HepG2 (cell line): Measurements from ENCODE around the gene MAIP1. TPM values are rescaled to one million over a fixed set of nuclear protein-coding genes. Genes with fewer than 3 reads are reported as not detected.
A peak's percentile ranks its signal among the peaks of the same experiment; 100 is the strongest.

Experiments used
- AKAP8 ChIP-seq: sonication (generic); formaldehyde crosslinking; IDR thresholded peaks from 2 replicates; pipeline ENCODE4 v1.5.1; 2020; ENCODE audit warnings: mild to moderate bottlenecking, missing genetic modification reagents
- ISL2 ChIP-seq: sonication (generic); formaldehyde crosslinking; IDR thresholded peaks from 2 replicates; pipeline ENCODE4 v1.5.0; 2020; ENCODE audit warnings: missing genetic modification reagents
- KMT2B ChIP-seq: IDR thresholded peaks from 2 replicates; pipeline ENCODE4 v1.6.1; 2016; ENCODE audit warnings: missing genetic modification reagents, missing compliant biosample characterization
- MAZ ChIP-seq, 2 experiments: sonication (generic) in 1 of 2; formaldehyde crosslinking in 1 of 2; IDR thresholded peaks; 2 replicates each; pipeline versions ENCODE4 v1.5.0 to v1.6.1; 2012 to 2020; ENCODE audit warnings: low read depth in 2 of 2, mild to moderate bottlenecking in 2 of 2, borderline replicate concordance in 1 of 2, improper control_type of control experiment in 1 of 2, low read length in 1 of 2, missing genetic modification reagents in 1 of 2, moderate library complexity in 1 of 2
- NFRKB ChIP-seq: fragments of 450-650 bp; IDR thresholded peaks from 2 replicates; pipeline ENCODE4 v1.6.1; 2017
- NR2F6 ChIP-seq, 2 experiments: IDR thresholded peaks; 2 replicates each; pipeline ENCODE4 v1.6.1; 2016; ENCODE audit warnings: antibody characterized with exemption in 1 of 2, mild to moderate bottlenecking in 1 of 2
- TERF1 ChIP-seq: sonication (generic); formaldehyde crosslinking; IDR thresholded peaks from 2 replicates; pipeline ENCODE4 v1.8.0; 2022; ENCODE audit warnings: mild to moderate bottlenecking, missing genetic modification reagents, moderate library complexity
- TP53 ChIP-seq: sonication (generic); formaldehyde crosslinking; conservative IDR thresholded peaks from 2 replicates; pipeline ENCODE4 v1.4.0; 2020; ENCODE audit warnings: missing genetic modification reagents
- ZBTB37 ChIP-seq: sonication (generic); formaldehyde crosslinking; IDR thresholded peaks from 2 replicates; pipeline ENCODE4 v1.4.0; 2020; ENCODE audit warnings: mild to moderate bottlenecking, missing genetic modification reagents
- ZEB1 ChIP-seq: IDR thresholded peaks from 2 replicates; pipeline ENCODE4 v1.6.1; 2012; ENCODE audit warnings: mild to moderate bottlenecking, low read depth, inconsistent platforms; ENCODE audit not compliant: insufficient replicate concordance
- ZFP1 ChIP-seq: IDR thresholded peaks from 2 replicates; pipeline ENCODE4 v1.6.1; 2016
- ZFX ChIP-seq: sonication (generic); formaldehyde crosslinking; IDR thresholded peaks from 2 replicates; pipeline ENCODE4 v1.4.0; 2020; ENCODE audit warnings: mild to moderate bottlenecking, low read depth, missing genetic modification reagents, moderate library complexity
- ZGPAT ChIP-seq: IDR thresholded peaks from 2 replicates; pipeline ENCODE4 v1.6.1; 2016; ENCODE audit warnings: mild to moderate bottlenecking
- ZNF251 ChIP-seq: sonication (generic); formaldehyde crosslinking; IDR thresholded peaks from 2 replicates; pipeline ENCODE4 v1.9.0; 2021; ENCODE audit warnings: mild to moderate bottlenecking, missing genetic modification reagents
- ZNF317 ChIP-seq: sonication (generic); formaldehyde crosslinking; IDR thresholded peaks from 2 replicates; pipeline ENCODE4 v1.5.0; 2020; ENCODE audit warnings: mild to moderate bottlenecking, missing genetic modification reagents
- ZNF775 ChIP-seq: sonication (generic); formaldehyde crosslinking; IDR thresholded peaks from 2 replicates; pipeline ENCODE4 v1.4.0; 2020; ENCODE audit warnings: missing genetic modification reagents, mild to moderate bottlenecking, moderate library complexity, borderline replicate concordance
- ZSCAN9 ChIP-seq: IDR thresholded peaks from 2 replicates; pipeline ENCODE4 v1.6.1; 2016; ENCODE audit warnings: borderline replicate concordance
- polyA plus RNA-seq, 8 experiments: library from polyadenylated mRNA; depleted of rRNA in 3 of 8; stranded (reverse) in 7 of 8; unstranded in 1 of 8; fragments of >200 nt; fragmentation: Illumina TruSeq in 4 of 8; extraction: Trizol in 4 of 8; gene quantifications; 2 replicates each; pipeline versions ENCODE4 v1.2.1 to v1.2.3, GENCODE V29; 2011 to 2016; ENCODE audit warnings: low read depth in 4 of 8, missing spikeins in 1 of 8, mixed read lengths in 1 of 8; ENCODE audit not compliant: insufficient read depth in 1 of 8
- total RNA-seq, 5 experiments: library from RNA; depleted of rRNA; stranded (reverse); fragments of >200 nt; fragmentation: Illumina TruSeq; extraction: Trizol; gene quantifications; 2 replicates each; pipeline ENCODE4 v1.2.3, GENCODE V29; 2016; ENCODE audit warnings: low read depth in 1 of 5
- TF ChIP-seq, protein P1 (sequence below): sonication (generic); formaldehyde crosslinking; conservative IDR thresholded peaks from 2 replicates; pipeline ENCODE4 v1.8.0; 2022; ENCODE audit warnings: mild to moderate bottlenecking, moderate library complexity, missing genetic modification reagents
- TF ChIP-seq, protein P2 (sequence below): sonication (generic); formaldehyde crosslinking; IDR thresholded peaks from 2 replicates; pipeline ENCODE4 v1.8.0; 2022; ENCODE audit warnings: missing genetic modification reagents, mild to moderate bottlenecking, borderline replicate concordance
- TF ChIP-seq, protein P3 (sequence below): sonication (generic); formaldehyde crosslinking; IDR thresholded peaks from 2 replicates; pipeline ENCODE4 v1.4.0; 2020; ENCODE audit warnings: mild to moderate bottlenecking, missing genetic modification reagents

Gene MAIP1
- total and polyA plus RNA-seq, 2 of the 13 experiments (the other 11 are each of a cell fraction or from before 2014, with no cell fraction given) = 22.3 to 72.9 TPM

GRCh38 chr2:199911052-199911876 lies 44.1 kb upstream of the MAIP1 start, which contains the start of gene C2orf69 (continued):
- no peak for TF ChIP-seq ZEB1
- TF ChIP-seq ZNF317 (CRISPR knock-in tag) = peak; percentile 56; the same call in 1 of the 2 replicates
- TF ChIP-seq MAZ (IDR thresholded peaks at IDR 0.05; ENCODE audit: borderline replicate concordance, low read depth, low read length) = peak; percentile 14; the same call in 1 of the 2 replicates
- TF ChIP-seq MAZ (CRISPR knock-in tag; IDR thresholded peaks at IDR 0.05; ENCODE audit: low read depth) = peak; percentile 98
- peak; percentile 46; the same call in 1 of the 2 replicates for TF ChIP-seq ZSCAN9
- TF ChIP-seq, protein P1, sequence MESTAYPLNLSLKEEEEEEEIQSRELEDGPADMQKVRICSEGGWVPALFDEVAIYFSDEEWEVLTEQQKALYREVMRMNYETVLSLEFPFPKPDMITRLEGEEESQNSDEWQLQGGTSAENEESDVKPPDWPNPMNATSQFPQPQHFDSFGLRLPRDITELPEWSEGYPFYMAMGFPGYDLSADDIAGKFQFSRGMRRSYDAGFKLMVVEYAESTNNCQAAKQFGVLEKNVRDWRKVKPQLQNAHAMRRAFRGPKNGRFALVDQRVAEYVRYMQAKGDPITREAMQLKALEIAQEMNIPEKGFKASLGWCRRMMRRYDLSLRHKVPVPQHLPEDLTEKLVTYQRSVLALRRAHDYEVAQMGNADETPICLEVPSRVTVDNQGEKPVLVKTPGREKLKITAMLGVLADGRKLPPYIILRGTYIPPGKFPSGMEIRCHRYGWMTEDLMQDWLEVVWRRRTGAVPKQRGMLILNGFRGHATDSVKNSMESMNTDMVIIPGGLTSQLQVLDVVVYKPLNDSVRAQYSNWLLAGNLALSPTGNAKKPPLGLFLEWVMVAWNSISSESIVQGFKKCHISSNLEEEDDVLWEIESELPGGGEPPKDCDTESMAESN (CRISPR knock-in tag) = peak; percentile 90
- peak; percentile 73; the same call in 1 of the 2 replicates for TF ChIP-seq AKAP8 (CRISPR knock-in tag)
- TF ChIP-seq ZGPAT (CRISPR knock-in tag) = peak; percentile 92
- no peak for TF ChIP-seq TERF1 (CRISPR knock-in tag)
- TF ChIP-seq NR2F6 (IDR thresholded peaks at IDR 0.05) = no peak
- no peak for TF ChIP-seq NR2F6 (CRISPR knock-in tag; IDR thresholded peaks at IDR 0.05)
- no peak for TF ChIP-seq NFRKB
- 0 out of 2 replicates have a peak, but pooled peaks have one; percentile 60 for TF ChIP-seq TP53 (CRISPR knock-in tag)
- TF ChIP-seq ZNF251 (CRISPR knock-in tag) = no peak
- peak; percentile 66; the same call in 1 of the 2 replicates for TF ChIP-seq ISL2
- TF ChIP-seq, protein P2, sequence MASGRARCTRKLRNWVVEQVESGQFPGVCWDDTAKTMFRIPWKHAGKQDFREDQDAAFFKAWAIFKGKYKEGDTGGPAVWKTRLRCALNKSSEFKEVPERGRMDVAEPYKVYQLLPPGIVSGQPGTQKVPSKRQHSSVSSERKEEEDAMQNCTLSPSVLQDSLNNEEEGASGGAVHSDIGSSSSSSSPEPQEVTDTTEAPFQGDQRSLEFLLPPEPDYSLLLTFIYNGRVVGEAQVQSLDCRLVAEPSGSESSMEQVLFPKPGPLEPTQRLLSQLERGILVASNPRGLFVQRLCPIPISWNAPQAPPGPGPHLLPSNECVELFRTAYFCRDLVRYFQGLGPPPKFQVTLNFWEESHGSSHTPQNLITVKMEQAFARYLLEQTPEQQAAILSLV (CRISPR knock-in tag) = peak; percentile 83; the same call in 1 of the 2 replicates
- TF ChIP-seq KMT2B (CRISPR knock-in tag) = peak; percentile 90
- no peak; the same call in 1 of the 2 replicates for TF ChIP-seq ZFP1 (CRISPR knock-in tag)
- no peak for TF ChIP-seq ZBTB37 (CRISPR knock-in tag)
- TF ChIP-seq ZNF775 (CRISPR knock-in tag) = no peak
- TF ChIP-seq ZFX (CRISPR knock-in tag) = peak; percentile 96
- TF ChIP-seq, protein P3, sequence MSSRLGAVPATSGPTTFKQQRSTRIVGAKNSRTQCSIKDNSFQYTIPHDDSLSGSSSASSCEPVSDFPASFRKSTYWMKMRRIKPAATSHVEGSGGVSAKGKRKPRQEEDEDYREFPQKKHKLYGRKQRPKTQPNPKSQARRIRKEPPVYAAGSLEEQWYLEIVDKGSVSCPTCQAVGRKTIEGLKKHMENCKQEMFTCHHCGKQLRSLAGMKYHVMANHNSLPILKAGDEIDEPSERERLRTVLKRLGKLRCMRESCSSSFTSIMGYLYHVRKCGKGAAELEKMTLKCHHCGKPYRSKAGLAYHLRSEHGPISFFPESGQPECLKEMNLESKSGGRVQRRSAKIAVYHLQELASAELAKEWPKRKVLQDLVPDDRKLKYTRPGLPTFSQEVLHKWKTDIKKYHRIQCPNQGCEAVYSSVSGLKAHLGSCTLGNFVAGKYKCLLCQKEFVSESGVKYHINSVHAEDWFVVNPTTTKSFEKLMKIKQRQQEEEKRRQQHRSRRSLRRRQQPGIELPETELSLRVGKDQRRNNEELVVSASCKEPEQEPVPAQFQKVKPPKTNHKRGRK (CRISPR knock-in tag) = no peak; the same call in 1 of the 2 replicates
